ENCODE results near the gene CYYR1.
"Not testable (repeated sequence)": the region's sequence is repeated elsewhere in the genome, so short reads cannot be mapped to it uniquely, and the experiment has no call there.

CYYR1 gene

DNA sequence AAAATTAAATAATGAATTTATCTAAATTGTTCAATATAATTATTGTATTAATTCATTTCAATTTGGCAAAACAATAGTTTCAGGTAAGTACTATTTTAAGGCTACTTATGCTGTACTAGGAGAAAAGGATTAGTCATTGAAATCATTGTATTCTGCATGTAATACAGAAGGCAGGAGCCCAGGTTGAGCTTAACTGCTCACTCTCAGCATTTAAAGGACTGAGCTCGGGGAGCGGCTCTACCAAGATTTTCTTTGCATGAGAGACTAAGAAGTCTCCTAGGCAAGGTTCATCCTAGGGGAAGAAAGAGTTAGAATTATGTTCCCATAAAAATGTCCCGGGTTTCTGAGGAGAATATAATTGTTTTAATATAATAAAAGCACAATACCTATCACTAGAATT, 112.5 kb downstream of the CYYR1 start:
- H3K4me3 ChIP-seq (ENCODE audit: low read length) = no peak overlapping the region
- TF ChIP-seq, protein P1, sequence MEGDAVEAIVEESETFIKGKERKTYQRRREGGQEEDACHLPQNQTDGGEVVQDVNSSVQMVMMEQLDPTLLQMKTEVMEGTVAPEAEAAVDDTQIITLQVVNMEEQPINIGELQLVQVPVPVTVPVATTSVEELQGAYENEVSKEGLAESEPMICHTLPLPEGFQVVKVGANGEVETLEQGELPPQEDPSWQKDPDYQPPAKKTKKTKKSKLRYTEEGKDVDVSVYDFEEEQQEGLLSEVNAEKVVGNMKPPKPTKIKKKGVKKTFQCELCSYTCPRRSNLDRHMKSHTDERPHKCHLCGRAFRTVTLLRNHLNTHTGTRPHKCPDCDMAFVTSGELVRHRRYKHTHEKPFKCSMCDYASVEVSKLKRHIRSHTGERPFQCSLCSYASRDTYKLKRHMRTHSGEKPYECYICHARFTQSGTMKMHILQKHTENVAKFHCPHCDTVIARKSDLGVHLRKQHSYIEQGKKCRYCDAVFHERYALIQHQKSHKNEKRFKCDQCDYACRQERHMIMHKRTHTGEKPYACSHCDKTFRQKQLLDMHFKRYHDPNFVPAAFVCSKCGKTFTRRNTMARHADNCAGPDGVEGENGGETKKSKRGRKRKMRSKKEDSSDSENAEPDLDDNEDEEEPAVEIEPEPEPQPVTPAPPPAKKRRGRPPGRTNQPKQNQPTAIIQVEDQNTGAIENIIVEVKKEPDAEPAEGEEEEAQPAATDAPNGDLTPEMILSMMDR (conservative IDR thresholded peaks at IDR 0.05; ENCODE audit: low read depth, low read length) = no peak
- DNase-seq (ENCODE audit: low read depth) = no peak

DNA sequence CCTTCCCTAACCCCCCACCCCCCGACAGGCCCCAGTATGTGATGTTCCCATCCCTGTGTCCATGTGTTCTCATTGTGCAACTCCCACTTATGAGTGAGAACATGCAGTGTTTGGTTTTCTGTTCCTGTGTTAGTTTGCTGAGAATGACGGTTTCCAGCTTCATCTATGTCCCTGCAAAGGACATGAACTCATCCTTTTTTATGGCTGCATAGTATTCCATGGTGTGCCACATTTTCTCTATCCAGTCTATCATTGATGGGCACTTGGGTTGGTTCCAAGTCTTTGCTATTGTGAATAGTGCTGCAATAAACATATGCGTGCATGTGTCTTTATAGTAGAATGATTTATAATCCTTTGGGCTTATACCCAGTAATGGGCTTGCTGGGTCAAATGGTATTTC, 114.2 kb downstream of the CYYR1 start:
- not testable (repeated sequence) for DNase-seq (ENCODE audit: low read depth); H3K4me3 ChIP-seq (ENCODE audit: low read length)

DNA sequence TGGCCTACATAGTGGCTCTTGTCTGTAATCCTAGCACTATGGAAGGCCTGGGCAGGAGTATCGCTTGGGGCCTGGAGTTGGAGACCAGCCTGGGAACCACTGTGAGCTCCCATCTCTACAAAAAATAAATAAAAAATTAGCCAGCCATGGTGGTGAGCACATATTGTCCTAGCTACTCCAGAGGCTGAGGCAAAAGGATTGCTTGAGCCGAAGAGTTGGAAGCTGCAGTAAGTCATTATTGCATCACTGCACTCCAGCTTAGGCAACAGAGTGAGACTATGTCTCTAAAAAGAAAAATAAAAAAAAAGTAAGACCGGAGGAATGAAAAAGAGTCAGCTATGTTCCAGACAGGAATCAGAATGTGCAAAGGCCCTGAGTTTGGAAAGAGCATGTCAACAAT, 115.3 kb downstream of the CYYR1 start:
- no peak overlapping the region for H3K4me3 ChIP-seq (ENCODE audit: low read length)
- no peak for DNase-seq (ENCODE audit: low read depth)
- TF ChIP-seq, protein P1 (conservative IDR thresholded peaks at IDR 0.05; ENCODE audit: low read depth, low read length) = no peak

DNA sequence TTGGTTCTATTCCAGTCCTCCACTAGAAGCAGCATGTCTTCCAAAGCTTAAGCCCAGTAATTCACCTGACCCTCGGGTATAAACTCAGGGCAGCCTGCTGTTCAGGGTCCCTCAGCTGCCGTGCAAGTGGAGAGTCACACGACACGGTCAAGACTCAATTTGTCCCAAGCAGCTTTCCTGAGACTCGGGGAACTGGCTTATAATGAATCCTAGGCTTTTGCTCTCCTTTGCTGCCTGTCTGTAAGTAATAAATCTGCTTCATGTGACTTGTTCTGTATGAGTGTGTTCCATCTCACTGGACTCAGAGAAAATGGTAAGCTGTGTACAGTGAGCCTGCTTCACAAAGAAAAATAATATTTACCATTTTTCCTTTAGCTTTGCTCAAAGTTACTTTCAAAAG, 119.8 kb downstream of the CYYR1 start:
- peak; percentile 70 for DNase-seq (ENCODE audit: low read depth)
- TF ChIP-seq, protein P1 (conservative IDR thresholded peaks at IDR 0.05; ENCODE audit: low read depth, low read length) = no peak
- no peak overlapping the region for H3K4me3 ChIP-seq (ENCODE audit: low read length)

DNA sequence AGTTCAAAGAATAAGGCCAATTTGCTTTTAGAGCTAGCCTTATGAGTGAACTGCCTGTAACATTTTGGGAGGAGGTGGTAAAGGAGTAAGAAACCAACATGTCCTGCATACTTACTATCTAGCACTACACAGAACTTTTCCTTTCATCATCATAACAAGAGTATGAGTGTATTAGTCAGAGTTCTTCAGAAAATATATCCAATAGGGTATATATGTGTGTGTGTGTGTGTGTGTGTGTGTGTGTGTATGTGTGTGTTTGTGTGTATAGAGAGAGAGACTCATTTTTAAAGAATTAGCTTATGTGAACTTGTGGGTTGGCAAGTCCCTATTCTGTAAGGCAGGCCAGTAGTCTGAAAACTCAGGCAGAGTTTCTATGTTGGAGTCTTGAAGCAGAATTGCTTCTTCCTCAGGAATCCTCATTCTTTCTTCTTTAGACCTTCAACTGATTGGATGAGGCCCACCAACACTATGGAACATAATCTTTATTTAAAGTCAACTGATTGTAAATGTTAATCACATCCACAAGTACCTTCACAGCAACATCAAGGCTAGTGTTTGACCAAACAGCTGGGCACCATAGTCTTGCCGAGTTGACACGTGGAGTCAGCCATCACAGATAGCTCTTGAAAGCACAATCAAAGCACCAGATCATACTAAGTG, 121.9 kb downstream of the CYYR1 start:
- DNase-seq (ENCODE audit: low read depth) = no peak
- H3K4me3 ChIP-seq (ENCODE audit: low read length) = no peak overlapping the region
- TF ChIP-seq, protein P1 (conservative IDR thresholded peaks at IDR 0.05; ENCODE audit: low read depth, low read length) = no peak

DNA sequence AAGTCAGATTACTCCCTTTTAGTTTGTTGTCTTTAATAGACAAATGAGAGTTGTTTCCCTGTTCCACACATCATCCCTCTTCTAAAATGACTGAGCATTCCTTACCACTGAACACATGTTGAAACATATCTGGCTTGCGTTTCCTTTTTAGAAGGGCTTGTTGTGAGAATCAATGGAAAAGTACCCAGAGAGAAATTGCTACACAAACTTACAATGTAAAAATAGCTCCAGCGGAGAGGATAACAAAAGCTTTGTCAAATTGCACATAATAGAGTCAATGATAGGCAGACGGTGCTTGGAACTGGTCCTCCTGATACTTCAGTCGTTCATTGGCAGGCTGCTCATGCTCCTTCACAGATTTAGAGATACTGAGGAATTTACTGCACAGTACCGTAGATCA, 123.9 kb downstream of the CYYR1 start:
- DNase-seq (ENCODE audit: low read depth) = no peak
- no peak overlapping the region for H3K4me3 ChIP-seq (ENCODE audit: low read length)
- TF ChIP-seq, protein P1 (conservative IDR thresholded peaks at IDR 0.05; ENCODE audit: low read depth, low read length) = no peak

DNA sequence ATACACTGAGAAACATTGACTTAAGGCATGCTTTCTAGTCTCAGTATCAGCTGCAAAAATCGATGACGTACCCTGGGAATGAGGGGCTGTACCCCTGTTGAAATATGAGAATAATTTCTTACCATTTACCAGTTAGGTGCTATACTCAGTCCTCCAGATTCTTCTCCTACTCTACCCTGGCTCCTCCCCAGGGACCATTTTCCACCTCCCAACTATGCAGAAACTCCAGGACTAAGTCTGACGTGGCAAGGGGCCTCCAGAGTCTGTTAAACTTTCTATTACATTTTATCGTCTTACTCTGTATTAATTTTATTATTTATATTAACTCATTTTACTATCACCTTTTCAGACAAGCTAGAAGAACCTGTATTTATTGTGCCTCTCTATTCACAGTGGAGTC, 124.3 kb downstream of the CYYR1 start:
- no peak overlapping the region for H3K4me3 ChIP-seq (ENCODE audit: low read length)
- DNase-seq (ENCODE audit: low read depth) = no peak
- TF ChIP-seq, protein P1 (conservative IDR thresholded peaks at IDR 0.05; ENCODE audit: low read depth, low read length) = no peak
